Muscle of arm (tissue), 12 donors: ENCODE results near the gene TOMM70. TPM values are rescaled to one million over a fixed set of nuclear protein-coding genes. Genes with fewer than 3 reads are reported as not detected.
A peak's percentile ranks its signal among the peaks of the same experiment; 100 is the strongest.
"Not testable (repeated sequence)": the region's sequence is repeated elsewhere in the genome, so short reads cannot be mapped to it uniquely, and the experiment has no call there.

Experiments used
- DNase-seq: peaks from one replicate; pipeline ENCODE4 v3.0.0-alpha.2; 2013
- polyA plus RNA-seq, 12 donors: library from polyadenylated mRNA; unstranded; fragments of 120-200 nt; gene quantifications; one replicate each; pipeline ENCODE4 v1.2.1, GENCODE V29; 2013; ENCODE audit not compliant: insufficient read length in 12 of 12

The TOMM70 gene
- polyA plus RNA-seq, 12 donors = 48.2 to 77.6 (median 64.3) TPM; not detected in 1

DNA sequence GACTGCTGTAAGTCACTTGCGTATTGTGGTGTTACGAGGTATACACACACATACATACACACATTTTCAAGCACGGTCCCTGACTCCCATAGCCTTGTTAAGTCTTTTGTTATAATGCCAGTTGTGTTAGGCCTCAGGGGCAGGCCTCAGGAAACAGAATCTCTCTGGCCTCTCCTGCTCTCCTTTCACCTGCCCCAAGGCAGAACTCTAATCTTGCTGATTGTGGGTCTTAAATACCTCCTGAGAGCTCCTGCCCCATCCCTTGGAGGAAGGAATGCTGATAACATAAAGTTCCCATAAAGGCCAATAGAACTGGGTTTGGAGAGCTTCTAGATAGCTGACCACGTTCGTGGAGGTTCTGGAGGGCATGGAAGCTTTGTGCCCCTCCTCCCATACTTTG, 70.2 kb downstream of the TOMM70 start:
- DNase-seq = no peak

DNA sequence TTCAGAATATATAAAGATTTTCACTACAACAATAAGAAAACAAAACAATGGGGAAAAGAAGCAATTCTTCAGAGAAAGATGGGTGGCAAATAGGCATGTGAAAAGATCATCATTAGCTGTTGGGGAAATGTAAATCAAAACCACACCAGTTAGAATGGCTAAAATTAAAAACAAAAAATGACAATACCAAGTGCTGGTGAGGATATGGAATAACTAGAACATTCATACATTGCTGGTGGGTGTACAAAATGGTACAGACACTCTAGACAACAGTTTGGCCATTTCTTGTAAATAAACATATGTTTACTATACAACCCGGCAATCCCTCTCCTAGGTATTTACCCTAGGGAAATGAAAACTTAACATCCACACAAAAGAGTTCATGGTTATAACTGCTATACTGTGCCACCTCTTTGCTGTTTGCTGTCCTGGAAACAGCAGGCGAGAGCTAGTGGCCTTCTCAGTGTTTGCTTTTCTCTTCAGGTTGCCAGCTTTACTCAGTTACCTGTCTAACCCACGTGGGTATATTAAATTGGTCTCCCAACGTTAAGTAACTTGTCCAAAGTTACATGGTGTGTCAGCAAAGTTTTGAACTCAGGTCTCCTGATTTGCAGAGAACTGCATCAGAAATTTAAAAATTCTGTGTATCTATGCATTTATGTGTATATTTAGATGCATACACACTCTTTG, 70.9 kb downstream of the TOMM70 start:
- DNase-seq = no peak

DNA sequence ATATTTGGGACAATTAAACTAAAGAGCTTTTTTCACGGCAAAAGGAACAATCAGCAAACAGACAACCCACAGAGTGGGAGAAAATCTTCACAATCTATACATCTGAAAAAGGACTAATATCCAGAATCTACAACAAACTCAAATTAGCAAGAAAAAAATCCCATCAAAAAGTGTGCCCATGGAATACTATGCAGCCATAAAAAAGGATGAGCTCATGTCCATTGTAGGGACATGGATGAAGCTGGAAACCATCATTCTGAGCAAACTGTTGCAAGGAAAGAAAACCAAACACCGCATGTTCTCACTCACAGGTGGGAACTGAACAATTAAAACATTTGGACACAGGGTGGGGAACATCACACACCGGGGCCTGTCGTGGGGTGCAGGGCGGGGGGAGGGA, 73.5 kb downstream of the TOMM70 start:
- not testable (repeated sequence) for DNase-seq

DNA sequence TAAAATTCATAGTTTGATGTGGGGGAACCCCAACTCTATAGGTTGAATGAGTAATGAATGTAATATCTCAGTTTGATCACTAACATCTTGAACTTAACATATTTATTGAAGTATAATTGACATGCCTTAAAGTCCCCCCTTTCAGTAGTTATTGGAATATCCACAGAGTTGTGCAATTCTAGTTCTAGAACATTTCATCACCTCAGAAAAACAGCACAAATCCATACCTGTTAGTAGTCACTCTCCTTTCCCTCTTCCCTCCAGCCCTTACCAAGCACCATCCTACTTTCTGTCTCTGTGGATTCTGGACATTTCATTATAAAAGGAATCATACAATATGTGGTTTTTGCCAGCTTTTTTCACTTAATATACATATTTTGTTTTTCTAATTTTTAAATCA, 75.1 kb downstream of the TOMM70 start:
- DNase-seq = no peak

DNA sequence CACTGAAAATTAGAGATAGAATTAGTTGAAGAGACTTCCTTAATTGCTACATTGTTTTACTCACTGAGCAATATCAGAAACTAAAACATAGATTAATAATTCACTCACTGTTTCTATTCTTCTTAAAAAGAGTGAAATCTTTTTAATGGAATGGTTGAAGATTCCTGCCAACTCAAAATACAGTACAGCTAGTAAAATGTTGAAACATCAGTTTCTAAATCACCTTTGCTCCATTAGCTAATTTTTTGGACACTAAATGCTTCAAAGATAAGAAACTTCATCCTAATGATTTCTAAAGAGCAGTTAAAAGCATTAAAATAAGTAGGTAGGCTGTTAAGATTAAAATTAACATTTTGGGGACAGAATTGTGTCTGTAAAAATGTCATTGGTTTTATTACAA, 76.8 kb downstream of the TOMM70 start:
- no peak for DNase-seq

DNA sequence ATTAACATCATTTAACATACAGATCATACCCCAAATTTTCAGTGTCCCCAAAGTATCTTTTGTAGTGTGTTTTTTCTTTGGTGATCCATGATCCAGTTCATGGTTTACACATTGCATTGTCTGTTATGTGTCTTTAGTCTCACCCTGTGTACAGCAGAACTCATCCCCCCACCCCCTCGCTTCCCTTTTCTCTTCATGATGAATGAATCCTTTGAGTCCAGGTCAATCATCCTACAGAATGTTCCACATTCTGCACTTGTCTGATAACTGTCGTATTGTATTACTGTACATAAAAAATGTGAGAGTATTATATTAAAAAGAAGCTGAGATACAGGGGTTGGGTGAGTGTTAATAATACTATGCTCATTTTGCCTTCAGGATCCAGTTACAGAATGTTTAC, 80.9 kb downstream of the TOMM70 start:
- no peak for DNase-seq

DNA sequence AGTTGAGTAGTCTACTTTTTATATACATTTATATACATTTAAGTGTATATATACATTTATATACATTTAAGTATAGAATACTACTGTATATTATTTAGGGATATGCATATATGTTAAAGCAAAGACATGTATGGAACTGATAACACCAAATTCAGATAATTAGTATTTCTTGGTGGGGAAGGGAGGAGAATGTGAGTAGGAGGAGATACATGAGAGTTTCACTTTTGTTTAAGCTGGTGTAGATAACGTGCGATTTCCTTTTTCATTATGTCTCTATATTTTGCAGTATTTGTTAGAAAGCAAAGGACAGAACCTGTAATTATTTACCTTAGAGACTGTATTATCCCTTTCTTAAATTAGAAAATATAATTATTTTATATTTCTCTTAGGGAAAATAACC, 83.0 kb downstream of the TOMM70 start:
- DNase-seq = no peak

DNA sequence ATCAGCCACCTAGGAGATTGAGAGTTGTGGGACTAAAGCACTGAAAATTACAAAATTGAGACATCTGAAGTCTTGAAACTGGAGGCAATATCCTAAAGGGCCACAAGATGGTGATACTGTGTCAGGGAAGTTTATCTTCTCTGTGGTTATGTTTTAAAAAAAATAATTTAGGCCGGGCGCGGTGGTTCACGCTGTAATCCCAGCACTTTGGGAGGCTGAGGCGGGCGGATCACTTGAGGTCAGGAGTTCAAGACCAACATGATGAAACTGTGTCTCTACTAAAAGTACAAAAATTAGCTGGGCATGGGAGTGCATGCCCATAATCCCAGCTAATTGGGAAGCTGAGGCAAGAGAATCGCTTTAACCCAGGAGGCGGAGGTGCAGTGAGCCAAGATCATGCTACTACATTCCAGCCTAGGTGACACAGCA, 84.2 kb downstream of the TOMM70 start:
- peak; percentile 39 for DNase-seq

Other genes starting within 250 kb of the TOMM70 start
- 10 to 100 TPM in 11 of 12 donors, not detected in 1; 31.7 to 45.6 (median 38.2) TPM for gene TBC1D23, start 140.1 kb downstream of the TOMM70 start, polyA plus RNA-seq
- gene NIT2, start 66.3 kb downstream of the TOMM70 start, polyA plus RNA-seq = 10 to 100 TPM in 11 of 12 donors, not detected in 1; 22.0 to 44.4 (median 29.3) TPM
- gene LNP1, start 450 bp upstream of the TOMM70 start, polyA plus RNA-seq = 1 to 10 TPM in 11 of 12 donors, not detected in 1; 4.7 to 7.8 (median 7.0) TPM
- gene TMEM45A, start 91.5 kb upstream of the TOMM70 start, polyA plus RNA-seq = 10 to 100 TPM in 11 of 12 donors, not detected in 1; 14.1 to 50.3 (median 20.5) TPM
- gene ADGRG7, start 208.5 kb upstream of the TOMM70 start, polyA plus RNA-seq = 1 to 10 TPM in 1 of 12 donors, under 1 TPM in 1, not detected in 10; 0.21 to 6.7 TPM